GM12878 (cell line): ENCODE measurements around the gene C17orf78. TPM values are rescaled to one million over a fixed set of nuclear protein-coding genes. Genes with fewer than 3 reads are reported as not detected.

ENCODE experiments used
- ATF2 ChIP-seq: IDR thresholded peaks from 2 replicates; pipeline ENCODE4 v1.6.1; 2012; ENCODE audit warnings: low read length, inconsistent platforms
- ATF7 ChIP-seq: fragments of 450-650 bp; IDR thresholded peaks from 2 replicates; pipeline ENCODE4 v1.6.1; 2016; ENCODE audit warnings: low read depth, mild to moderate bottlenecking
- BHLHE40 ChIP-seq, 2 experiments: fragments of 450-650 bp in 1 of 2; IDR thresholded peaks; 2 replicates each; pipeline ENCODE4 v1.6.1; 2011 to 2017; ENCODE audit warnings: low read depth in 2 of 2, borderline replicate concordance in 1 of 2, improper control_type of control experiment in 1 of 2, low read length in 1 of 2, mild to moderate bottlenecking in 1 of 2
- CBFB ChIP-seq: IDR thresholded peaks from 2 replicates; pipeline ENCODE4 v1.6.1; 2016; ENCODE audit warnings: antibody characterized with exemption, low read depth
- CBX5 ChIP-seq: sonication (generic); IDR thresholded peaks from 2 replicates; pipeline ENCODE4 v1.6.1; 2016; ENCODE audit warnings: low read depth, moderate library complexity, mild to moderate bottlenecking, inconsistent platforms
- DPF2 ChIP-seq: fragments of 450-650 bp; IDR thresholded peaks from 2 replicates; pipeline ENCODE4 v1.6.1; 2017; ENCODE audit warnings: mild to moderate bottlenecking
- GATAD2B ChIP-seq: fragments of 450-650 bp; conservative IDR thresholded peaks from 2 replicates; pipeline ENCODE4 v1.6.1; 2017; ENCODE audit warnings: low read depth, mild to moderate bottlenecking, moderate library complexity
- IKZF1 ChIP-seq: fragments of 450-650 bp; conservative IDR thresholded peaks from 2 replicates; pipeline ENCODE4 v1.6.1; 2017; ENCODE audit warnings: antibody characterized with exemption, mild to moderate bottlenecking
- KDM1A ChIP-seq: fragments of 200-600 bp; sonication (generic); IDR thresholded peaks from 2 replicates; pipeline ENCODE4 v1.6.1; 2016; ENCODE audit warnings: borderline replicate concordance
- LARP7 ChIP-seq: fragments of 450-650 bp; IDR thresholded peaks from 2 replicates; pipeline ENCODE4 v1.6.1; 2017; ENCODE audit warnings: mild to moderate bottlenecking
- MEF2A ChIP-seq: IDR thresholded peaks from 2 replicates; pipeline ENCODE4 v1.6.1; 2011; ENCODE audit warnings: low read depth, mild to moderate bottlenecking, low read length, moderate library complexity; ENCODE audit not compliant: insufficient read depth
- NFIC ChIP-seq: IDR thresholded peaks from 2 replicates; pipeline ENCODE4 v1.6.1; 2012; ENCODE audit warnings: low read depth, mild to moderate bottlenecking, inconsistent platforms, low read length, moderate library complexity
- NFXL1 ChIP-seq: fragments of 450-650 bp; IDR thresholded peaks from 2 replicates; pipeline ENCODE4 v1.6.1; 2017; ENCODE audit warnings: antibody characterized with exemption, mild to moderate bottlenecking, borderline replicate concordance
- NR2C2 ChIP-seq: IDR thresholded peaks from 2 replicates; pipeline ENCODE4 v1.6.1; 2011; ENCODE audit warnings: borderline replicate concordance, low read depth; ENCODE audit not compliant: control insufficient read depth, insufficient read length
- PAX5 ChIP-seq: IDR thresholded peaks from 2 replicates; pipeline ENCODE4 v1.6.1; 2011; ENCODE audit warnings: low read depth, low read length, borderline replicate concordance
- POLR2AphosphoS2 ChIP-seq: IDR thresholded peaks from 2 replicates; pipeline ENCODE4 v1.6.1; 2011; ENCODE audit warnings: low read depth, mild to moderate bottlenecking, low read length, improper control_type of control experiment, moderate library complexity
- RAD21 ChIP-seq: IDR thresholded peaks from 2 replicates; pipeline ENCODE4 v1.6.1; 2011; ENCODE audit warnings: mild to moderate bottlenecking, low read depth, low read length, moderate library complexity; ENCODE audit not compliant: insufficient read depth
- RAD51 ChIP-seq: fragments of 450-650 bp; IDR thresholded peaks from 2 replicates; pipeline ENCODE4 v1.6.1; 2016; ENCODE audit warnings: moderate library complexity, mild to moderate bottlenecking, inconsistent platforms
- RCOR1 ChIP-seq: conservative IDR thresholded peaks from 2 replicates; pipeline ENCODE4 v1.6.1; 2012; ENCODE audit warnings: low read depth, low read length, improper control_type of control experiment
- RELA ChIP-seq: fragments of 450-650 bp; IDR thresholded peaks from 2 replicates; pipeline ENCODE4 v1.8.0; 2014; ENCODE audit warnings: borderline replicate concordance; ENCODE audit not compliant: partially characterized antibody
- RFX5 ChIP-seq: IDR thresholded peaks from 2 replicates; pipeline ENCODE4 v1.6.1; 2011; ENCODE audit warnings: low read depth, low read length, improper control_type of control experiment
- SIN3A ChIP-seq: IDR thresholded peaks from 2 replicates; pipeline ENCODE4 v1.6.1; 2012; ENCODE audit warnings: low read depth, low read length, improper control_type of control experiment
- SRF ChIP-seq, 2 experiments: IDR thresholded peaks; 2 replicates each; pipeline ENCODE4 v1.6.1; 2011; ENCODE audit warnings: low read depth in 2 of 2, low read length in 2 of 2, mild to moderate bottlenecking in 1 of 2, moderate library complexity in 1 of 2
- SUZ12 ChIP-seq: fragments of 200-600 bp; sonication (generic); IDR thresholded peaks from one replicate; pipeline ENCODE4 v1.6.1; 2018; ENCODE audit warnings: antibody characterized with exemption, mild to moderate bottlenecking; ENCODE audit not compliant: unreplicated experiment
- TAF1 ChIP-seq: IDR thresholded peaks from 2 replicates; pipeline ENCODE4 v1.6.1; 2011; ENCODE audit warnings: mild to moderate bottlenecking, low read depth, low read length, borderline replicate concordance
- TCF12 ChIP-seq: IDR thresholded peaks from 2 replicates; pipeline ENCODE4 v1.6.1; 2011; ENCODE audit warnings: low read depth, mild to moderate bottlenecking, low read length
- YY1 ChIP-seq: IDR thresholded peaks from 2 replicates; pipeline ENCODE4 v1.6.1; 2011; ENCODE audit warnings: low read depth, mild to moderate bottlenecking, low read length
- ZBED1 ChIP-seq: IDR thresholded peaks from 2 replicates; pipeline ENCODE4 v1.6.1; 2016; ENCODE audit warnings: borderline replicate concordance
- ZNF207 ChIP-seq: fragments of 450-650 bp; IDR thresholded peaks from 2 replicates; pipeline ENCODE4 v1.6.1; 2014; ENCODE audit warnings: antibody characterized with exemption, mild to moderate bottlenecking, borderline replicate concordance
- ZNF384 ChIP-seq: IDR thresholded peaks from 2 replicates; pipeline ENCODE4 v1.6.1; 2012; ENCODE audit warnings: low read depth, mild to moderate bottlenecking, low read length, improper control_type of control experiment, borderline replicate concordance
- polyA plus RNA-seq, 11 experiments: library from polyadenylated mRNA; depleted of rRNA in 4 of 11; unstranded in 6 of 11; stranded (reverse) in 5 of 11; fragments of >200 nt; fragmentation: Nextera tagmentation in 4 of 11; fragmentation: Illumina TruSeq in 1 of 11; extraction: Ambion mirVana in 4 of 11; extraction: Trizol in 1 of 11; gene quantifications; 1 replicate in 1 of 11; 2 replicates in 10 of 11; pipeline versions ENCODE4 v1.2.1 to v1.2.3, GENCODE V29; 2011 to 2016; ENCODE audit warnings: inconsistent platforms in 2 of 11, missing spikeins in 2 of 11, low read depth in 1 of 11
- total RNA-seq, 4 experiments: library from RNA; depleted of rRNA in 3 of 4; stranded (reverse); fragments of >200 nt in 3 of 4; fragmentation: Illumina TruSeq in 1 of 4; extraction: Trizol in 1 of 4; gene quantifications; 2 replicates each; pipeline versions ENCODE4 v1.2.1 to v1.2.3, GENCODE V29; 2013 to 2021
- TF ChIP-seq, protein P1 (sequence below): IDR thresholded peaks from 2 replicates; pipeline ENCODE4 v1.6.1; 2012; ENCODE audit warnings: low read depth, low read length, improper control_type of control experiment

The C17orf78 gene
- total and polyA plus RNA-seq, 10 of the 15 experiments (the other 5 are each of a cell fraction or from before 2014, with no cell fraction given) = 0.10 TPM; not detected in 9

DNA sequence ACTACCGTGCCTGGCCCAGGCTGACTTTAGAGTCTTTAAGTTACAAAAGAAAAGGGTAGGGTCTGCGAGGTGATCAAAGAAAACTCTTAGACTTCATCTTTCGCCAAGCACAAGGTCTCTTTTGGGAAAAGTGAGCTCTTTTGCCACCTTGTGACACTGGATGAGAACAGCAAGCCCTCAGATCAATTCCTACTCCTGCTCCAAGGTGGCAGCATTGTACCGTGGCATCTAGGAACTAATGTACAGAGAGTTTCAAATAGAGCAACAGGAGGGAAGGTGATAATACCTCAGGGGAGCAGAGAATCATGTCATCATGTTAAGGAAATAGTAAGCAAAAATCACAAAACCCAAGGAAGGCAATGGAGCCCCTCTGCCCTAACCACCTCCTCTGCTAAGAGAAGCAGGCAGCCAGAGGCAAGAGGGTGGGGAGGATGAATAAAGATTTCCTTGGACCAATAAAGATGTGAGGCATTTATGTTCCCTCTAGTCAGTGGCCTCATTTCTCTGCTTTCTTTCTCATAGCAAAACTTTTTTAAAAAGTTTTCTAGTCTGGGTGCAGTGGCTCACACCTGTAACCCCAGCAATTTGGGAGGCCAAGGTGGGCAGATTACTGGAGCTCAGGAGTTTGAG is 2.1 kb upstream of the C17orf78 start (continued):
- TF ChIP-seq RCOR1 (no peak), RFX5 (no peak), NR2C2 (no peak), RAD21 (peak; percentile 100), CBFB (no peak), ATF7 (peak; percentile 43; the same call in 1 of the 2 replicates), NFIC (no peak), POLR2AphosphoS2 (no peak), RELA (peak; percentile 62), SRF (IDR thresholded peaks at IDR 0.05; ENCODE audit: low read depth in 2 of 2, low read length in 2 of 2) (peak in 1 of 2 experiments; percentile 18; a peak in 1 of 4 replicates), ATF2 (no peak), YY1 (peak; percentile 79), KDM1A (no peak), SIN3A (no peak), ZNF384 (no peak), SUZ12 (no peak), BHLHE40 (IDR thresholded peaks at IDR 0.05; ENCODE audit: borderline replicate concordance in 1 of 2, low read depth in 2 of 2, low read length in 1 of 2) (peak in 1 of 2 experiments; percentile 27; a peak in 1 of 4 replicates), TCF12 (no peak), ZNF207 (0 out of 2 replicates have a peak, but pooled peaks have one; percentile 38), CBX5 (no peak), ZBED1 (no peak), RAD51 (0 out of 2 replicates have a peak, but pooled peaks have one; percentile 39), MEF2A (0 out of 2 replicates have a peak, but pooled peaks have one; percentile 16), IKZF1 (no peak), PAX5 (no peak), GATAD2B (no peak), NFXL1 (no peak), LARP7 (no peak), TAF1 (no peak), DPF2 (no peak)
- TF ChIP-seq, protein P1, sequence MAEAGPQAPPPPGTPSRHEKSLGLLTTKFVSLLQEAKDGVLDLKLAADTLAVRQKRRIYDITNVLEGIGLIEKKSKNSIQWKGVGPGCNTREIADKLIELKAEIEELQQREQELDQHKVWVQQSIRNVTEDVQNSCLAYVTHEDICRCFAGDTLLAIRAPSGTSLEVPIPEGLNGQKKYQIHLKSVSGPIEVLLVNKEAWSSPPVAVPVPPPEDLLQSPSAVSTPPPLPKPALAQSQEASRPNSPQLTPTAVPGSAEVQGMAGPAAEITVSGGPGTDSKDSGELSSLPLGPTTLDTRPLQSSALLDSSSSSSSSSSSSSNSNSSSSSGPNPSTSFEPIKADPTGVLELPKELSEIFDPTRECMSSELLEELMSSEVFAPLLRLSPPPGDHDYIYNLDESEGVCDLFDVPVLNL = no peak
